Hematopoietic multipotent progenitor cell treated with erythropoietin and hydrocortisone succinate and interleukin-3 and kit ligand, for 4 days (in vitro differentiated cells): ENCODE measurements around the gene PHB1.
"Not testable (repeated sequence)": the region's sequence is repeated elsewhere in the genome, so short reads cannot be mapped to it uniquely, and the experiment has no call there.

Source experiments
- DNase-seq: peaks from one replicate; pipeline ENCODE4 v3.0.0-alpha.2; 2015

The PHB1 gene

GRCh38 chr17:49439305-49439672 lies 24.6 kb upstream of the PHB1 start:
- no peak for DNase-seq

- DNase-seq = peak; percentile 33
Measured at GRCh38 chr17:49438436-49439278, 24.0 kb upstream of the PHB1 start.

- DNase-seq = no peak
Measured at GRCh38 chr17:49437696-49438435, 23.2 kb upstream of the PHB1 start.

GRCh38 chr17:49436174-49436573 lies 21.5 kb upstream of the PHB1 start:
- no peak for DNase-seq

- no peak for DNase-seq
Measured at GRCh38 chr17:49435671-49436029, 21.0 kb upstream of the PHB1 start.

- peak; percentile 74 for DNase-seq
Measured at GRCh38 chr17:49434821-49435670, 20.4 kb upstream of the PHB1 start.

GRCh38 chr17:49433000-49433694 lies 18.5 kb upstream of the PHB1 start:
- no peak for DNase-seq

GRCh38 chr17:49431743-49432142 lies 17.1 kb upstream of the PHB1 start:
- DNase-seq = no peak

GRCh38 chr17:49425004-49425286 lies 10.3 kb upstream of the PHB1 start:
- DNase-seq = no peak

GRCh38 chr17:49424276-49425003 lies 9.8 kb upstream of the PHB1 start:
- peak; percentile 63 for DNase-seq

GRCh38 chr17:49422714-49423113 lies 8.0 kb upstream of the PHB1 start:
- no peak for DNase-seq

- DNase-seq = not testable (repeated sequence)
Measured at GRCh38 chr17:49419761-49420160, 5.1 kb upstream of the PHB1 start.

GRCh38 chr17:49418754-49419740 lies 4.4 kb upstream of the PHB1 start:
- not testable (repeated sequence) for DNase-seq

GRCh38 chr17:49414271-49414621 lies 436 bp downstream of the PHB1 start:
- no peak for DNase-seq

- peak; percentile 7 for DNase-seq
Measured at GRCh38 chr17:49409066-49409465, 5.6 kb downstream of the PHB1 start.

- DNase-seq = peak; percentile 91
Measured at GRCh38 chr17:49407981-49408501, 6.6 kb downstream of the PHB1 start.

- no peak for DNase-seq
Measured at GRCh38 chr17:49407086-49407485, 7.6 kb downstream of the PHB1 start.

- no peak for DNase-seq
Measured at GRCh38 chr17:49406421-49407061, 8.1 kb downstream of the PHB1 start.

- DNase-seq = no peak
Measured at GRCh38 chr17:49404906-49405305, 9.8 kb downstream of the PHB1 start.

- peak; percentile 73 for DNase-seq
Measured at GRCh38 chr17:49404361-49404760, 10.3 kb downstream of the PHB1 start.
